Endothelial cell of umbilical vein (primary cell): ENCODE measurements around the gene ATOH7.

Experiments
- EZH2 ChIP-seq: IDR thresholded peaks from 2 replicates; pipeline ENCODE4 v1.6.1; 2012; ENCODE audit warnings: borderline replicate concordance, low read depth, mild to moderate bottlenecking, moderate library complexity, low read length, inconsistent platforms; ENCODE audit not compliant: severe bottlenecking
- JUN ChIP-seq: IDR thresholded peaks from 2 replicates; pipeline ENCODE4 v1.6.1; 2011; ENCODE audit warnings: borderline replicate concordance, low read depth; ENCODE audit not compliant: insufficient read length, insufficient read depth
- MYC ChIP-seq: IDR thresholded peaks from one replicate; pipeline ENCODE4 v1.6.1; 2011; ENCODE audit warnings: mild to moderate bottlenecking, low read depth, low read length
- POLR2A ChIP-seq: IDR thresholded peaks from 2 replicates; pipeline ENCODE4 v1.6.1; 2012; ENCODE audit warnings: low read depth, mild to moderate bottlenecking, control low read depth, low read length
- POLR2AphosphoS5 ChIP-seq: IDR thresholded peaks from 2 replicates; pipeline ENCODE4 v1.6.1; 2012; ENCODE audit warnings: low read depth, mild to moderate bottlenecking, control low read depth, low read length, moderate library complexity; ENCODE audit not compliant: insufficient read depth
- TF ChIP-seq, protein P1 (sequence below), 2 donors: IDR thresholded peaks; 1 replicate in 1 of 2; 2 replicates in 1 of 2; pipeline ENCODE4 v1.5.1; 2011; ENCODE audit warnings: low read length in 2 of 2, mild to moderate bottlenecking in 2 of 2, moderate library complexity in 2 of 2, control low read depth in 1 of 2, inconsistent platforms in 1 of 2, low read depth in 1 of 2; ENCODE audit not compliant: insufficient read depth in 1 of 2; ENCODE audit errors: extremely low read depth in 1 of 2

DNA sequence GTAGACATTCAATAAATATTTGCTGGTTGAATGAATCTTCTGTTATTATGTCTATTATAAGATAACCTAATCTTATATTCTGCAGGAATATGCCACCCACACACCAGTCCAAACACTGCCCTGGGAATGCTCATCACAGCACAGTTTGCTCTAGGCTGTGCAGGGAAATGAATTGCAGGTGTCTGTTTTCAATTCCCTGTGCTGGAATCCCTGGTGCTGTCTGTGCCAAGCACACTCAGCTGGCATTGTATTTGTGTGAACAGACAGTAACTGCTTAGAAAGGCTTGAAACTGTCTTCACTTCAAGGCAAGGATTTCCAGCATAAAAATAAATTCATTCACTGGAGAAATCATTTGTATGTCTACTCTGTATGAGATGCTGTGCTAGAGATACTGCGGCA lies 20.2 kb downstream of the ATOH7 start:
- TF ChIP-seq, protein P1, sequence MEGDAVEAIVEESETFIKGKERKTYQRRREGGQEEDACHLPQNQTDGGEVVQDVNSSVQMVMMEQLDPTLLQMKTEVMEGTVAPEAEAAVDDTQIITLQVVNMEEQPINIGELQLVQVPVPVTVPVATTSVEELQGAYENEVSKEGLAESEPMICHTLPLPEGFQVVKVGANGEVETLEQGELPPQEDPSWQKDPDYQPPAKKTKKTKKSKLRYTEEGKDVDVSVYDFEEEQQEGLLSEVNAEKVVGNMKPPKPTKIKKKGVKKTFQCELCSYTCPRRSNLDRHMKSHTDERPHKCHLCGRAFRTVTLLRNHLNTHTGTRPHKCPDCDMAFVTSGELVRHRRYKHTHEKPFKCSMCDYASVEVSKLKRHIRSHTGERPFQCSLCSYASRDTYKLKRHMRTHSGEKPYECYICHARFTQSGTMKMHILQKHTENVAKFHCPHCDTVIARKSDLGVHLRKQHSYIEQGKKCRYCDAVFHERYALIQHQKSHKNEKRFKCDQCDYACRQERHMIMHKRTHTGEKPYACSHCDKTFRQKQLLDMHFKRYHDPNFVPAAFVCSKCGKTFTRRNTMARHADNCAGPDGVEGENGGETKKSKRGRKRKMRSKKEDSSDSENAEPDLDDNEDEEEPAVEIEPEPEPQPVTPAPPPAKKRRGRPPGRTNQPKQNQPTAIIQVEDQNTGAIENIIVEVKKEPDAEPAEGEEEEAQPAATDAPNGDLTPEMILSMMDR (IDR thresholded peaks at IDR 0.05; ENCODE audit: extremely low read depth in 1 of 2, insufficient read depth in 1 of 2, low read depth in 1 of 2, low read length in 2 of 2), result no peak
- TF ChIP-seq EZH2, result no peak
- no peak for TF ChIP-seq POLR2AphosphoS5
- TF ChIP-seq POLR2A, result no peak
- TF ChIP-seq JUN, result no peak
- no peak for TF ChIP-seq MYC
